HCEC 1CT (cell line): ENCODE measurements around the gene GFRA1.
A peak's percentile ranks its signal among the peaks of the same experiment; 100 is the strongest.

Source experiments
- DNase-seq: peaks from one replicate; pipeline ENCODE4 v3.0.0-alpha.2; 2017

GFRA1 gene, protein sequence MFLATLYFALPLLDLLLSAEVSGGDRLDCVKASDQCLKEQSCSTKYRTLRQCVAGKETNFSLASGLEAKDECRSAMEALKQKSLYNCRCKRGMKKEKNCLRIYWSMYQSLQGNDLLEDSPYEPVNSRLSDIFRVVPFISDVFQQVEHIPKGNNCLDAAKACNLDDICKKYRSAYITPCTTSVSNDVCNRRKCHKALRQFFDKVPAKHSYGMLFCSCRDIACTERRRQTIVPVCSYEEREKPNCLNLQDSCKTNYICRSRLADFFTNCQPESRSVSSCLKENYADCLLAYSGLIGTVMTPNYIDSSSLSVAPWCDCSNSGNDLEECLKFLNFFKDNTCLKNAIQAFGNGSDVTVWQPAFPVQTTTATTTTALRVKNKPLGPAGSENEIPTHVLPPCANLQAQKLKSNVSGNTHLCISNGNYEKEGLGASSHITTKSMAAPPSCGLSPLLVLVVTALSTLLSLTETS

DNA sequence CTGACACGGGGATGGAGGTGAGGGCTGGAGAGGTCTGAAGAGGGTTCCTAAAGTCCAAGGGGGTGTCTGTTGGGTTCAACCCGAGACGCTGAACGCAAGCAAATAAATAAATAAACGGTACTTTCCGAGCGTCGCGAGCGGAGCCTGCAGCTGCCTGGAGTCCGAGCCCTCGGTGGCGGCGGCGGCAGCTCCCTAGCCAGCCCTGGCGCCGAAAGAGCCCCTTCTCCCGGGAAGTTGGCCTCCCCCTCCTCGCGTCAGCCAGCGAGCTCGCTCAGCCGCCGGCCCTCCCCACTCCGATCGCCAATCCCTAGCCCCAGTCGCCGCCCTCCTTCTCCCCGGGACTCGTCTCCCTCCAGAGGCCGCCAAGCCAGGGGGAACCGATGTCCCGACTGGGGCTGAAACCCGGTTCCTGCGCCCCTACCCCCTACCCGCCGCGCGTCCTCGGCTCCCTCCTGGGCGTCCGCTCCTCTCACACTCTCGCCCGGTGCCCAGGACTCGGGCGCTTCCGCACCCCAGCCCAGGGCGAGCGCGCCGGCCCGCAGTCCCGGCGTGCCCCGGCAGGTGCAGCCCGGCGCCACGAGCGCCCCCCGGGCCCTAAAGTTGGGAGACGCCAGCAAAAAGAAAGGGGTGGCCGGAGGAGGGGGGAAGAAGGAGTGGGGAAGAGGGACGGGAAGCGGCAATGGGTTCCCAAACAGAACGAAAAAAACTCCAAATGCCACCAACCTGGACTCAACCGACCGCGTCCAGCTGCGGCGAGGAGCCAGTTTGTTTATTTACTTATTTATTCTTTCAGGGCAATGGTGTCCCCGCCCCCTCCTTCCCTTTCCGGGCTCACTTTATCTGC lies at the start of gene GFRA1:
Gene GFRA1, minus strand, starts transcription at position 767 of the 844 bp plus-strand sequence. CDS start 1,177 bp downstream, outside the sequence.
- peak; percentile 9 for DNase-seq

DNA sequence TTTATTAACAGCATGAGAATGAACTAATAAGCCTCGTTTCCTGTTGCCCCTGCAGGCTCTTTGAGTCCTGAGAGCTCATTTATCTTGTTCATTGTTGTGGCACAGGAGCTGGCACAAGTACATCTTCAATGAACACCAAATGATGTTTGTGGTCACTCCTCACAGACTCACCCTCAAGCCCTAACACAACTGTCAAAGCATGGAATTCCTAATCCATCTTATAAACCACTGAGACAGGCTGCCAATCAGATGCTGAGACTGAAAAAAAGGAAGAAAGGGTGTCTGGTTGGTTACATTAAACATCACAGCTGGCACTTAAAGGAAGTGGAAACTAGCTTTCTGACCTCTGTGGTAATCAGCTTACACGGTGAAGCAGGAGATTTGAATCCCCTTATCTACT lies 43.5 kb upstream of the GFRA1 start:
- no peak for DNase-seq

DNA sequence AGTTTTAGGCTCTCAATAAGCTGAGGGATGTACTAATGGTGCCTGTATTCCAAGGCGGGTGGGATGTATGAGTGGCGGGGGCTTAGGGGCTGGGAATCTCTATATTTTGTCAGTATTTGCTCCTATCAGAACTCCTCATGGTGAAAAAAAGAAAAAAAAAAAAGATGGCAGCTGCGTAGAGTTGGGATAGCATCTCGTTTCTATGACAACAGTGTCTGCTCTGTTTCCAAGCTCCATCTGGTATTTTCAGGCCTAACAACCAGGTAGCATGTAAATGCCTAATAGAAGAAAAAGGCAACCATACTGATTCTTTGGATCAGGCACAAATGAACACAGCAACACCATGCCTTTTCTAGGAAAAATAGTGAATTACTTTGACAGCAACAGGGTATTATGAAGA lies 39.5 kb upstream of the GFRA1 start:
- DNase-seq, result no peak

DNA sequence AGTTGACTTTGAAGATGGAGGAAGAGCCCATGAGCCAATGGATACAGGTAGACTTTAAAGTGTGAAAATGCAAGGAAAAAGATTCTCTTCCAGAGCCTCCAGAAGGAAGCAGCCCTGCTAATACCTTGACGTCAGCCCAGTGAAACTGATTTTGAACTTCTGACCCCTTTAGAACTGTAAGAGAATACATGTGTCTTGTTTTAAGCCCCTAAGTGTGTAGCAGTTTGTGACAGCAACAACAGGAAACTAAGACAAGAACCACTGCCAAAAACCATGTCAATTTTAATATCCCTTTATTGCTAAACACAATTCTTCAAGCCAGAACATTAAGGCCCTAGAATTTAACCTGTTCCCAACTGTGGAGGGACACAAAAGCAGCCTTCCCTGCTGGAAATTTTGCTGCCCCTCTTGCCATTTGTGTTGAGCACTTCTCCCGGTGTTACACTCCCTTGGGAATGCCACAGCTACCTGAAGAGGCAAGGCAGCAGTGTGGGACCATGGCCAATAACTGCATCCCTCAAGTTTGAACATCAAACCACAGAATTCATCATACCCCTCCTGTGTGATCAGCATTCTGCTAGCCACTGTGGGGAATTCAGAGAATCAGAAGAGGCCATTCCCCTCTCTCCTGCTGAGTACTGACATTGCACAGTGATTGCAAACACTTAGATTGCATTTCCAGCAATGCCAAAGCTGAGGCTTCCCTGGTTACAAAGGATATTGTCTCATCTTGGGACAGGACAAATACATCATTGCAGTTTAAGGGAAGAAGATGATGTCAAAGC lies 38.9 kb upstream of the GFRA1 start:
- no peak for DNase-seq

DNA sequence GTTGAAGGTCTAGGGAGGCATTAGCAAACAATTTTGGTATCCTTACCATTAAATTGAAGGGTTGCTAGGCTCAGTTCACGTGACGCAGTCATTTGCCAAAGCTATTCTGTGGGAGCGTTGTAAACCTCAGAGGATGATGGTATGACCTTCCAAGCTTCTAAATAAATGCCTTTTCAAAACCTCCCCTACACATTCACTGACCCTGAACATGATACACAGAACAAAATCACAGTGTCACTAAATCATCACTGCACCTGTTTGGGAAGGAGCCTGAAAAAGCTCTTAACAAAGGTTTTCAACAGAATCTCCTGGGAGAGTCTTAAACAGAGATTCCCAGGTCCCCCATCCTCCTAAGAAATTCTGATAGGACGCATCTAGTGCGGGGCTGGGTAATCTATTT lies 38.0 kb upstream of the GFRA1 start:
- no peak for DNase-seq

DNA sequence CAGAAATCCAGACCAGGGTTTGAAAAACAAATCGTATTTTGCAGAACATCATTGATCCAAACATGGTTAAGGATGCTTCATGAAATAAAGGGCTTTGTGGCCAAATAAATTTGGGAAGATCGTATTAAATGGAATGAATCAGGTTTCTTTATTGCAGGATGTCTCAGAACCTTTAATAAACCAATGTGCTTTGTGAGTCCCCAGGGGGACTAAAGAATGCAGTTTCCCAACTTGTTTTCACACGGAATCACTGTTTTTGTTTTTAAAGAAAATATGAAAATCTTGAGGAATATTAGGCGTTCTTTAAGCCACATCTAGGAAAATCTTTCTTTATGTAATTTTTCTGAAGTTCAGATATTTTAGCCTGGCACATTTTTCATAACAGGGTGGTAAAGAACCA lies 34.4 kb upstream of the GFRA1 start:
- DNase-seq, result no peak

DNA sequence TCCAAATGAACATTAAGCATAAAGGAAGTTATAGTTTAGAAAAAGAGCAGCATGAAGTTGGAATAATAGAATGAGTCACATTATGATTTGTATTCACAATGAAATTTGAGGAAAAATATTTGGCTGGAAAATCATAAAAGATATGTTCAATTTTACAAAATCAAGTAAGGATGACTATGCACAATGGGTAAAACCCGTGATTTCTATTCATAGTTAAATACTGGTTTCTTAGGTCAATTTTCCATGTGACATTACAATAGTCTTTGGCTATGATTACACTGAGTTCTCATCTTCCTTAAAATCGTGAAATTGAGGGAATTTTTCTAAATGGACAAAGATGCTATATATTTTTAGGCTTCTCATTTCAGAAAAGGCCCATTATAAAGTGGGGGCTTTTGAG lies 33.8 kb upstream of the GFRA1 start:
- no peak for DNase-seq

DNA sequence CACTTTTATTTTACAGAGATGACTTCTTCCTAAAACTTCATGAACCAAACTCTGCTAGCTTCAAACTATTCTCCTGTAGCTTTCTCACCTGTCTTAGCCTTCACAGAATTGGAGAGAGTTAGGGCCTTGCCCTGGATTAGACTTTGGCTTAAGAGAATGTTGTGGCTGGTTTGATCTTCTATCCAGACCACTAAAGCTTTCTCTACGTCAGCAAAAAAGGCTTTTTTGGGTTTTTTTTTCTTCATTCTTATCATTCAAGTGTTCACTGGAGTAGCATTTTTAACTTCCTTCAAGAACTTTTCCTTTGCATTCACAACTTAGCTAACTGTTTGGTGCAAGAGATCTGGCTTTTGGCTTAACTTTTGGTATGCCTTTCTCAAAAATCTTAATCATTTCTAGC lies 31.9 kb upstream of the GFRA1 start:
- no peak for DNase-seq

DNA sequence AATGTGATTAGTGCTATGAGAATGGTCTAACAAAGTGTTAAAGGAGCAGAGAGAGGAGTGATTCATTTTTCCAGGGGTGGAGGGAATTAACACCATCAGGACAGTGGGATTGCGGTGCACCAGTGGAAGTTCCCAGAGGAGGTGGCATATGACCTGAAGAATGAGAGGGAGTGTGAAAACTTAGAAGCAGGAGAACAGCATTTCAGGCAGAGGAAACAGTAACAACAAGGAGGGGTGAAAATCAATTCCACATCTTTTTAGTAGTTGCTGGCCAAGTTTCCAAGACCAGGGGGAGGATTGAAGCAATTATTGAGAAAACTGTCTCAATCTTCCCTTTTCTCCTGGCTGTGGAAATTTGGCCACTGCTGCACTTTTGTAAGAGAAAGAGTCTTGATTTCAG lies 27.5 kb upstream of the GFRA1 start:
- no peak for DNase-seq

DNA sequence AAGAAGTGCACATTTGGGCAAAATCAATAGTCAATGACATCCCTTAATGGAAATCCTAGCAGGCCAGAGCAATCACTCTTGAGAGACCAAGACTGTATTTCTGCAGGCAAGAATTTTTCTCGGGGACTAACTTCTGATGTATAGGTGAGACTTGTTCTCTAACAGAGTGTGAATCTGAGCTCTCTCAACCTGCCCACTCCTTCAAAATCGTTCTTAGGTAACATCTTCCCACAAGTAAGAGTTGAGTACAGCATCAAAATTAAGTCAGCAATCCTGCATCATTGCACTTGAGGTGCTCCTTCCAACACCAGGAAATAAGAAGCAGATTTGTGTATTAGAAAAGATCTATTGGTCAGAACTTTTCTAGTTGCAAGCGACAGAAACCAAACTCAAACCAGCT lies 25.6 kb upstream of the GFRA1 start:
- no peak for DNase-seq

DNA sequence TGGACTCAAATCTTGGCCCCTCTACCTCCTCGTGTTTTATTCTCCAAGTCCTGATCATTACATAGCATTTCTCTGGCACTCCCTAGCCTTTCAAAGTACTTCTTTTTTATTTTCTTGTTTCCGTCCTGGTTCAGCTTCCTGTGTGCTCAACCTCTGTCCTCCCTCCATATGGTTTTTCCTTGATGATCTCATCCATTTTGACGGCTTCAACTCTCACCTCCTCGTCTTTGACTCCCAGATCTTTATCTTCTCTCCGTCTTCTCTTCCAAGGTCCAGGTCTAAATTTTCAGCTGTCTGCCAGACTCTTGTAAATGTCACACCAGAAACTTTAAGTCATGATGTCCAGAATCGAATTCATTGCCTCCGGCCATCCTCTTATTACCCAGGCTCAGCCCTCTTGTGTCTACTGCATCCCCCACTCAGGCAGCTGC lies 23.3 kb upstream of the GFRA1 start:
- no peak for DNase-seq

DNA sequence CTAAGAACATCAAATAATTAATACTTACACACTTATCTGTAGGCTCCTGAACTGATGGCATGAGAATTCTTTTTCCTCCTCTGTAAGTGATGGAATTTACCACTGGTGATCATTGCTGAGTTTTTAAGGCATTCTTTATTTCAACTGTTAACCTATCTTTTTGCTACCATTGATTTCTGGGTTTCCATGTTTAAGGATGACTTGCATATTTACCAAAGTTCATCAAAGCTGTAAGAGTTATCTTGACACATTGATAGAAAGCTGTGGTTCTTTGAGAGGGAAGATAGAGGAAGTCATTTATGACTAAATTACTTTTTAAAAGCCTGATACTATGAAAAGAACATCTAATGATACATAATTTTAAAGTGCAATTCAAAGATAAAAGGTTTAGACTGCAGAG lies 19.5 kb upstream of the GFRA1 start:
- no peak for DNase-seq

DNA sequence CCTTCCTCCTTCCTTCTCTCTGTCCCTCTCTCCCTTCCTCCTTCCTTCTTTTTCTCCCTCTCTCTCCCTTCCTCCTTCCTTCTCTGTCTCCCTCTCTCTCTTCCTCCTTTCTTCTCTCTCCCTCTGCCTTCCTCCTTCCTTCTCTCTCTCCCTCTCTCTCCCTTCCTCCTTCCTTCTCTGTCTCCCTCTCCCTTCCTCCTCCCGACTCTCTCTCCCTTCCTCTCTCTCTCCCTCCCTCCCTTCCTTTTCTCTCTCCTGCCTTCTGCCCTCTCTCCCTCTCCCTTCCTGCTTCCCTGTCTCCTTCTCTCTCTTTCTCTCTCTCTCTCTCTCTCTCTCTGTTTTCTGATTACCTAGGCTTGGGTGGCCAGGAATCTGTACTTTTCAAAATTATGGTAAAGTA lies 16.6 kb upstream of the GFRA1 start:
- no peak for DNase-seq

DNA sequence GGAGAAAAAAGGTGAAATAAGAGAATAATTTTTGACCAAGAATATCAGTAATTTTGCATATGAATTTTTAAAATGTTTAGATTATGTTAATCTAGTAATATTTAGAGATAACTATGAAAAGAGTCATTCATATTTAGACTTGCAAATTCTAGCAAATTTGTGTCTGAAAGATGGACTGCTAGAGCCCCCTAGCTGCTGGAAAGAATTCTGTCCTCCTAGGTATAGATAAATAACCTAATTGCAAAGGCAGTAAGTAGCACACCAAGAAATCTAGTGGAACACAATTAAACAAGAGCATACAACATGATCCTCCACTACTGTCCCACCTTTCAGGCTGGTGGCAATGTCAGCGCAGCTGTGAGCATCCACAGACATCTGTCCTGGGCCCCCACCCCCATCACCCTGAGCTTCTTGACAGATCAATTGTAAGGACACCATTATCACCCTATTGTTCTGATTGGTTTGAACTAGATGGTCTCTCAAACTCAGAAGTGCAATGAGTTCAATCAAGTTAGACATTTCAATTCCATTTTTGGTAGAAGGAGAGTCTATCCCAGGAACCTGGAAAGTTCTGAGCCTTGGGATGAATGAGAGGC lies 15.0 kb upstream of the GFRA1 start:
- peak; percentile 63 for DNase-seq

DNA sequence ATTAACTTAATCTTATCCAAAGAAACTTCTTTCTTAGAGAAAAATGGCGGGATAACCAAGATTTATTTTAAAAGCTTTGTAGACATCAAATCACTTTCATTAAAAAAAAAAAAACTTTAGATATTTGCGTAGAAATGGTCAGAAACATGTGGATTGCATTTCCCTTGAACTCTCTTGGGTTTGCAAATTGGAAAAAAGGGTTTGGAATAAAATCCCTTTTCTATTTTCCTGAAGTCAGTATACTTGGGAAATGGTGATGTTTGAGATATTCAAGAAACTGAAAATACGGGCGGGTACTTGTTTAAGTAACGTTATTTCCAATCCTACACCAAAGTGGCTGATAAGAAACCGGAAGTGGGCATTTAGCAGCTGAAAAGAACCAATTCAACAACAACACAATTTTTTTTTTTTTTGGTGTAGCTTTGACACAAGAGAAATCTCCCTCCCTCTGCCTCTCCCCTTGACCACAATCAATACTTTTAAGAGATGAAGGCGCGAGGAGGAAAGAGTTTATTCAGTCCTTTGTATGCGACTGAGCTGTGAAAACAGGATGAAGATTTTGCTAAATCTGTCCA lies 13.7 kb upstream of the GFRA1 start:
- no peak for DNase-seq

DNA sequence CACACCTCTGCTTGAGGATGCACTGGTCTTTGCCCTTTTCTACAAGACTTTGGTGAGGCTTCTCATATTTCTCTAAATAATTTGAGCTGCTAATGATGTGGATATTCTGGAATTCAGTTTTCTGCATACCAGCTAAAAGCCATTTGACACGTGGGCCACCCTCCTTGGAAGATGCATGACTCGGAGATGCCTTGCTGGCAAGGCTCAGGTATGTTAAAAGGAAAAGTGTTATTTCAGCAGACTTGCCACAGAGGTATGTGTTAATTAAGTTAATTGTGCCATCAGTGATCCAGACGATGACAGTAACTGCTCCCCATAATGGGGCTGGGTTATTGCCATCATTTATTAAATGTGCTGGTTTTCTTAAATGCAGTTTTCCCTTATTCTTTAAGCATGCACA lies 8.8 kb upstream of the GFRA1 start:
- no peak for DNase-seq

DNA sequence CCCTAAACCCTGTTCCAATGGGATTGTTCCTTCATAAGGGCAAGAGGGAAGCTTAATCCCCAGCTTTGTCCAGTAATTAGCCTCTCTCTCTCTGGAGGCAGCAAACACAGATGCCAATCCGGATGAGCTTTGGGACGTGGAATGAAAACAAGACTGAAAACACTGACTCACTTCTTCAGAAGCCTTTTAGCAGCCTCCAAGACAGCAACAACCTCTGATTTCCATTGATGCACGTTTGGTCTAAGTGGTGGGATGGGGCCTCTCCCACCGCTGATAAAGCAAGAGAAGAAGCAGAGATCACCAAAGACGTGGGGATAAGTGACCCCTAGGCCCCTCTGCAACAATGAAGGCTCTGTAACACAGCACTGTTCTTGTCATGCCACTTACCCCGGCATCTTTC lies 5.8 kb upstream of the GFRA1 start:
- DNase-seq, result no peak

DNA sequence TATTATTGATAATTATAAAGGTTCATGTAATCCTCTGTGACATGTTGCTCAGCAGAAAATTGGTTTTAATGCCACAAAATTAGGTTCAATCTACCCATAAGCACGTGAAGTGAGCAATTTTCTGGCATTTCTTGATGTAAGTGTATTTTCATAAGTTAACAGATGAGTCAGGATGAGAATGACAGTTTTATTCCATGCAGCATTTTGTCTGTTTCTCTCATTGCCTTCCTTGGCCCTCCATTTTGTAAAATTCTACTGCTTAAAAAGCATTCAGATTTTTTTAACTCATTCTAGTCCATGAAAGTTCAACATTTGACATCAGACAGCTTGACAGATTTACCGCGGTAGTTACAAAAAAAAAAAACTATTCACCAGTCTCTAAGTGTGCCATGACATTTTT lies 4.0 kb upstream of the GFRA1 start:
- no peak for DNase-seq

DNA sequence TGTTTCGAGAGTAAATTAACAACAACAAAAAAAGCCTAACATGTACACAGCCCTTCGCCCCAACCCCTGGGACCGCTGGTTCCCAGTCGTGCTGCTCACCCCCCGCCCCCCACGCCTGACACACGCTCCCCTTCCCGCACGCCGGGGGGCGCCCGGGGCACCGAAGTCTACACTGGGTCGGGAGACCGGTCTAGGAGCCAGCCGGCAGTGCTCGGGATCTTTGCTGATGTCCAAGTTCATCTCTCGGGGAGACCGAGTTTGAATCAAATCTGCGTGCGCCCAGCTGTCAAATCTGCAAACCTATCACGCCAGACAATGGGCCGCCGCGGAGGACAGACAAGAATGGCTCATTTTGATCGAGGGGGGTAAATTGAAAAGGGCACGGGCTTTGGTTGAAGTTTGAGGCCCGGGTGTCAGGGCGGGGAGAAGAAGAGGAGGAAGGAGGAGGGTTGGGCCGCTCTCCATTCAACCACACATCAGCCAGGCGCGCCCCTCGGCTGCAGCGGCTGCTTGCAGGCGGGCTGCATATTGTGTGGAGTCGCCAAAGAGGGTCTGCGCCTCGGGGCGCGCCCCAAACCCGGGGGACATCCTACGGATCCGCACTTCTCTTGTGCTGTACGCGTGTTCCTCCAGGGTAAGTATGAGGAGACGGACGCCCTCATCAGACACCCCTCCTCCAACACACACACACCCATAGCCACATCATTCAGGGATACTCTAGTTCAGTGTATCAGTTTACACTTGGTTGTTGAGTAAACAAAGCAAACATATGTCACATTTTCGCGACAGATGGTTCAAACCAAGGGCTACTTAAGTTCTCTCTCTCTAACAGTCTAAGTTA lies 1.3 kb upstream of the GFRA1 start:
- DNase-seq, result peak; percentile 33

DNA sequence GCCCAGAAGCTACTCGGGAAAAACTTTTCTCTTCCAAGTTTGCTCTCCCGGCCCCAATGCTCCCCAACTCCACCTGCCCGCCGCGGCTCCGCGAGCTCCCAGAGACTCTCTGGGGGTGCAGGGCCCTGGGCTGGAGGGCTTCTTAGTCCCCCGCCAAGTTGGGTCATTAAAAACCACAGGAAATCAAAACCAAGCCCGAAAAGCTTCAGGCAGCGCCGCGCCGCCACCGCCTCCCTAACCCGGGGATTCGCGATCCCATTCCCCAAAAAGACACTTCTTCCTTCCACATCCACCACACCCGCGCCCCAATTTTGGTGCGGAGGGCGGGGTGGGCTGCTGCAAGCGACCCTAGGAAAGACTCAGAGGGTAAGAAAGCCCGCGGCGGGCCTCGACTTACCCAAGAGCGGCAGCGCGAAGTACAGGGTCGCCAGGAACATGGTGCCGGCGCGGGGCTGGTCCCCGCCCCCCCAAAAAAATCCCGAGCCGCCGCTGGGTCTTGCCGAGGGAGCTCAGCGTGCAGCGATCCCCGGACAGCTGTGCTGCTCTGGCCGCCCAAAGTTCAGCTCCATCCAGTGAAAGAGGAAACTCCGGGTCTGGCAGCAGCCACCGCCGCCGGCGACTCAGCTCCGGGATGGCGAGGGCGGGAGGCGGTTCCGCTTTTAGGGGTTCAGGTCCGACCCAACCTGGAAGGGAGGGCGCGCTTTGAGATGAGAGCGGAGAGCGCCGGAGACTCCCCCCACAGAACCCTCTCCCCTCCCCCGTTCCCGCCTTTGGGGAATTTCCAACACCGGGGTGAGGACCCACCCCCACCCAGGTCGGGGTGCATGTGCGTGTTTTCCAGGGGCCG lies 1.2 kb downstream of the GFRA1 start:
- DNase-seq, result peak; percentile 38
